Measurements from ENCODE around the gene NFKBIB. TPM values are rescaled to one million over a fixed set of nuclear protein-coding genes. Genes with fewer than 3 reads are reported as not detected.

NFKBIB gene
- total and polyA plus RNA-seq, 10 donors = 18.1 to 33.5 (median 23.1) TPM

GRCh38 chr19:38907227-38907626 lies 7.5 kb downstream of the NFKBIB start:
- peak in 1 of 3 donors; percentile 40 for TF ChIP-seq POLR2AphosphoS5 (IDR thresholded peaks at IDR 0.05)
- no peak for TF ChIP-seq POLR2A (IDR thresholded peaks at IDR 0.05)
- no peaks in the 10 kb centered on the region for H3K9me3 ChIP-seq
- H3K4me1 ChIP-seq = peaks cover 0 to 20% (median 1%) of the 10 kb centered on the region in 6 donors
- 93 to 99% (median 96%) methylated on average over 18 to 29 of the region's 29 CpGs for WGBS, 5 donors
- H3K4me3 ChIP-seq = no peak overlapping the region
- peaks cover 0 to 68% (median 43%) of the 10 kb centered on the region in 6 donors for H3K36me3 ChIP-seq
- no peak for DNase-seq
- intact Hi-C loops (cut with DNase I; ENCODE audit: low total_unique reads) = no loop called here
- peaks cover 0 to 18% (median 4%) of the 10 kb centered on the region in 7 donors for H3K27me3 ChIP-seq (replicated peaks in 1 of 7)
- H3K27ac ChIP-seq = no peak overlapping the region

GRCh38 chr19:38907670-38908069 lies 7.9 kb downstream of the NFKBIB start:
- no peak for DNase-seq
- no peak for TF ChIP-seq CTCF (IDR thresholded peaks at IDR 0.05 in 8 of 11, conservative IDR thresholded peaks at IDR 0.05 in 3 of 11)
- intact Hi-C loops (cut with DNase I; ENCODE audit: low total_unique reads) = no loop called here
- peaks cover 0 to 16% (median 1%) of the 10 kb centered on the region in 6 donors for H3K4me1 ChIP-seq
- peaks cover 0 to 68% (median 43%) of the 10 kb centered on the region in 6 donors for H3K36me3 ChIP-seq
- no peaks in the 10 kb centered on the region for H3K9me3 ChIP-seq
- WGBS, 5 donors = 95 to 97% (median 95%) methylated on average over 12 of the region's 12 CpGs
- H3K27ac ChIP-seq = no peak overlapping the region
- H3K27me3 ChIP-seq (replicated peaks in 1 of 7) = peaks cover 0 to 19% (median 4%) of the 10 kb centered on the region in 7 donors
- no peak overlapping the region for H3K4me3 ChIP-seq

- DNase-seq = no peak
- H3K36me3 ChIP-seq = peaks cover 0 to 59% (median 43%) of the 10 kb centered on the region in 6 donors
Observed at GRCh38 chr19:38908911-38909310, 9.1 kb downstream of the NFKBIB start.

GRCh38 chr19:38910488-38910887 lies 10.7 kb downstream of the NFKBIB start:
- intact Hi-C loops (cut with DNase I; ENCODE audit: low total_unique reads) = no loop called here
- Histone ChIP-seq H3K27me3 (replicated peaks in 1 of 7) (peaks cover 0 to 19% (median 4%) of the 10 kb centered on the region in 7 donors), H3K4me1 (no peaks in the 10 kb centered on the region), H3K4me3 (no peak overlapping the region), H3K36me3 (peaks cover 0 to 50% (median 30%) of the 10 kb centered on the region in 6 donors), H3K27ac (no peak overlapping the region), H3K9me3 (no peaks in the 10 kb centered on the region)
- TF ChIP-seq POLR2A (IDR thresholded peaks at IDR 0.05) (no peak), CTCF (IDR thresholded peaks at IDR 0.05 in 8 of 11, conservative IDR thresholded peaks at IDR 0.05 in 3 of 11) (no peak), POLR2AphosphoS5 (IDR thresholded peaks at IDR 0.05) (no peak)
- 93 to 96% (median 94%) methylated on average over 10 to 12 of the region's 12 CpGs for WGBS, 5 donors
- DNase-seq = no peak

More at GRCh38 chr19:38908911-38909310, 9.1 kb downstream of the NFKBIB start:
- no peak overlapping the region for H3K27ac ChIP-seq
- H3K27me3 ChIP-seq (replicated peaks in 1 of 7) = peaks cover 0 to 19% (median 4%) of the 10 kb centered on the region in 7 donors
- H3K9me3 ChIP-seq = no peaks in the 10 kb centered on the region
- 70 to 82% (median 80%) methylated on average over 8 to 10 of the region's 10 CpGs for WGBS, 5 donors
- H3K4me1 ChIP-seq = peaks cover 0 to 3% (median 0%) of the 10 kb centered on the region in 6 donors
- intact Hi-C loops (cut with DNase I; ENCODE audit: low total_unique reads) = no loop called here
- no peak overlapping the region for H3K4me3 ChIP-seq
- TF ChIP-seq CTCF (IDR thresholded peaks at IDR 0.05 in 8 of 11, conservative IDR thresholded peaks at IDR 0.05 in 3 of 11) (no peak), POLR2A (IDR thresholded peaks at IDR 0.05) (no peak), POLR2AphosphoS5 (IDR thresholded peaks at IDR 0.05) (peak in 2 of 3 donors; percentile 13 to 53)

All from spleen (tissue), 11 donors.